ENCODE data around the gene KCNAB3.

DNA sequence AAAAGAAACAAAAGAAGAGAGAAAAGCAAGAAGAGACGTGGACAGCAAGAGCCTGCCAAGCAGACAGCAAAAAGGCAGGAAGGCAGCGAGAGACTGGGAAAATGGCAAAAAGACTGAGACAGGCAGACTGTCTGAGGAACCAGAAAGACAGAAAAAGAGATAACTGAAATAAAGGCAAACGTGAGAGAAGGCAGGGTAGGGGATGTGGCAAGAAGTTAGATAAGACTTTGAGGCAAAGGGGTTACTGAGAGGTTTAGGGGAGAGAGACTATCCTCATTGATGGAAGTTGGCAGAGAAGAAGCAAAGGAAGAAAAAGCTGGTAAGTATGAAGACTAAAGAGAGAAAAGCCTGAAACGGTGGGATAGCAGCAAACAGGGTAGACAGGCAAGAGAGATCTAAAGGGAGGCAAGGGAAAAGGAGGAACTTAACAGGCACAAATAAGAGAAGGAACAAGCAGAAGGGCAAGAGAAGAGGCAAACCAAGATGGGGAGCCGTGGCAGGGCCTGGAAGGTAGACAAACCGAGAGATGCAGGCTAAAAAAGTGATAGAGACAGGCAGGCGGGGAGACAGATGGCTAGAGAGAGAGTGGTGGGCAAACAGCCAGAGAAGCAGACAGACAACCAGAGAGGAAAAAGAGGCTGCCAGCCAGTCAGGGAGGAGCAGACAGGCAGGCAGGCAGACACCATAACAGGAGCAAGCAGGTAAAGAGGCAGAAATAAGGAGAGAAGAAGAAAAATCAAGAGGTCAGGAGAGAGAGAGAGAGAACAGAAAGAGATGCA is 48.2 kb downstream of the KCNAB3 start:
- TF ChIP-seq, protein P1, sequence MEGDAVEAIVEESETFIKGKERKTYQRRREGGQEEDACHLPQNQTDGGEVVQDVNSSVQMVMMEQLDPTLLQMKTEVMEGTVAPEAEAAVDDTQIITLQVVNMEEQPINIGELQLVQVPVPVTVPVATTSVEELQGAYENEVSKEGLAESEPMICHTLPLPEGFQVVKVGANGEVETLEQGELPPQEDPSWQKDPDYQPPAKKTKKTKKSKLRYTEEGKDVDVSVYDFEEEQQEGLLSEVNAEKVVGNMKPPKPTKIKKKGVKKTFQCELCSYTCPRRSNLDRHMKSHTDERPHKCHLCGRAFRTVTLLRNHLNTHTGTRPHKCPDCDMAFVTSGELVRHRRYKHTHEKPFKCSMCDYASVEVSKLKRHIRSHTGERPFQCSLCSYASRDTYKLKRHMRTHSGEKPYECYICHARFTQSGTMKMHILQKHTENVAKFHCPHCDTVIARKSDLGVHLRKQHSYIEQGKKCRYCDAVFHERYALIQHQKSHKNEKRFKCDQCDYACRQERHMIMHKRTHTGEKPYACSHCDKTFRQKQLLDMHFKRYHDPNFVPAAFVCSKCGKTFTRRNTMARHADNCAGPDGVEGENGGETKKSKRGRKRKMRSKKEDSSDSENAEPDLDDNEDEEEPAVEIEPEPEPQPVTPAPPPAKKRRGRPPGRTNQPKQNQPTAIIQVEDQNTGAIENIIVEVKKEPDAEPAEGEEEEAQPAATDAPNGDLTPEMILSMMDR (IDR thresholded peaks at IDR 0.05): no peak
- TF ChIP-seq POLR2A (IDR thresholded peaks at IDR 0.05): no peak
- no peak for TF ChIP-seq POLR2AphosphoS5 (IDR thresholded peaks at IDR 0.05)
- no peak for TF ChIP-seq EP300 (IDR thresholded peaks at IDR 0.05)

Measured in suprapubic skin (tissue), 4 donors.